ENCODE results near the gene CADPS2.

The CADPS2 gene

DNA sequence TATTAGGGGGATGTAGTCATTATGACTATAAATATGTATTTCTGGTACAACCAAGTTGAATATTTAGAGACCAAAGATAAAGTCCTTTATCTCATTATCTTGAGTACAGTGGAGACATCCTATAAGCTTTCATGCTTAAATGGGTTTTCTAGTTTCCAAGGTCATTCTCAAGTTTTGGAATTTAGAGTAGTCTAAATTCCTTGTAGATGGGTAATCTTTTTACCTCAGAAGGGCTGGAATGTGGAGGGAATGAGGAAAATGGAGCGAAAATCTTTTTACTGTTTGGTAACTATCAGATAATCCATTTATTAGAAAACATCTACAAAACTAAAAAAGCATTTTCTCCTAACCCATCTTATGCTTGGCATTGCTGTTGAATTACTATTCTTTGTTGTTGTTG lies 368.7 kb downstream of the CADPS2 start:
- ATAC-seq (replicated peaks) (no peak), DNase-seq (no peak)
- no peaks in the 10 kb centered on the region for H3K36me3 Mint-ChIP-seq (ENCODE audit: insufficient read depth)
- H3K27me3 Mint-ChIP-seq, result no peaks in the 10 kb centered on the region
- H3K4me3 Mint-ChIP-seq, result no peak overlapping the region
- peaks cover 0 to 5% of the 10 kb centered on the region in 2 donors for H3K9me3 Mint-ChIP-seq
- H3K27ac Mint-ChIP-seq, result no peak overlapping the region
- no peaks in the 10 kb centered on the region for H3K4me1 Mint-ChIP-seq (ENCODE audit: low read depth in 2 of 2)

DNA sequence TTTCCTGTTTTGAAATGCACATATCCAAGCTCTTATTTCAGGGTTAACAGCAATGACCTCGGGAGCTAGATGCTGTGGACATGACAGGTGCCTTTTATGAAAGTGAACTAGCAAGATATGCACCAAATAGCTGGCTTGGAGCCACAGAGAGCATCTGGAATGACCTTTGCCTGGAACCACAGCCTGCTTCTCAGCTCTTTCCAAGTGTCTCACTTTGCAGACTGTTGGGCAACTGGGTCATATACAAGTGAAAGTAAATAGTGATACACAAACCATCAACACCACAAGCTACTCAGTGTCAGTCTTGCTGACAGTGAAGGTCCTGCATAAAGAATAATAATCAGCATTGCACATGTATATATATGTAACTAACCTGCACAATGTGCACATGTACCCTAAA lies 370.9 kb downstream of the CADPS2 start:
- Mint-ChIP-seq H3K36me3 (ENCODE audit: insufficient read depth) (no peaks in the 10 kb centered on the region), H3K27me3 (no peaks in the 10 kb centered on the region), H3K4me3 (no peak overlapping the region), H3K9me3 (peaks cover 1 to 5% of the 10 kb centered on the region in 2 donors), H3K27ac (no peak overlapping the region), H3K4me1 (ENCODE audit: low read depth in 2 of 2) (no peaks in the 10 kb centered on the region)
- ATAC-seq (replicated peaks), result no peak
- DNase-seq, result no peak

DNA sequence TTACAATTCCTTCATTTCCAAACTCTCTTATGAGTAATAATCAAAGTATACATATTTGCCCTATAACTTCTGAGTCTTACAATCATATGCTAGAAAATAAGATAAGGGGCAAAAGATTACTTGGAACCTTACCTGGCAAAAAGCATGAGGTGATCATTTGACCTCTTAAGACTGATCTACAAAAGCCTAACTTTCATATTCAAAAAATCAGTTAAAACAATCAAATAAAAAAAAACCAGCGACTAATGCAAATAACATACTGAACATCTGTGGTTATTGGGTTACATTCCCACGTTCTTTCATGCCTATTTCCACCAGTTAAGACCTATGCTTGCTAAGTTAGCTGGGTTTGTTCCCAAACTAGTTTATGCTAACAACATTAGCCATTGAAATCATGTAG lies 375.0 kb downstream of the CADPS2 start:
- Mint-ChIP-seq H3K36me3 (ENCODE audit: insufficient read depth) (no peaks in the 10 kb centered on the region), H3K27me3 (no peaks in the 10 kb centered on the region)

DNA sequence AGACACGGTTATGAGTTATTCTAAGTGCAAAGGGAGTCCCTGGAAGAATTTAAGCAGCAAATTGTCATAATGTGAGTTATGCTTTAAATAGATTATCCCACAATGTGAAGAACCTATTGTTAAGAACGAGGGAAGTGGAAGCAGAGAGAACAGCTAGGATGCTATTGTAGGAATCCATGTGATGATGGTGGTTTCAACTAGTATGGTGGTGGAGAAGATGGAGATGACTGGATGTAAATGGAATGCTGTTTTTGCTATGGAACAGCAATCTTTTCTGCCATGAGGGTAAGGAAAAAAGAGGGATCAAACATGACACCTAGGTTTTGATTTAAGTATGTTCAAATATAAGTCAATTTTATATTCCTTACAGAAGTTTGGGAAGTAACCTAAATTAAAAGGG lies 378.7 kb downstream of the CADPS2 start:
- no peak for DNase-seq
- no peaks in the 10 kb centered on the region for H3K4me1 Mint-ChIP-seq (ENCODE audit: low read depth in 2 of 2)
- no peak for ATAC-seq (replicated peaks)
- H3K4me3 Mint-ChIP-seq, result no peak overlapping the region
- peaks cover 1 to 6% of the 10 kb centered on the region in 2 donors for H3K9me3 Mint-ChIP-seq
- H3K27me3 Mint-ChIP-seq, result no peaks in the 10 kb centered on the region
- no peaks in the 10 kb centered on the region for H3K36me3 Mint-ChIP-seq (ENCODE audit: insufficient read depth)
- H3K27ac Mint-ChIP-seq, result no peak overlapping the region

More for the DNA sequence above, 375.0 kb downstream of the CADPS2 start:
- Mint-ChIP-seq H3K9me3 (peaks cover 1 to 12% of the 10 kb centered on the region in 2 donors), H3K4me3 (no peak overlapping the region), H3K4me1 (ENCODE audit: low read depth in 2 of 2) (no peaks in the 10 kb centered on the region), H3K27ac (no peak overlapping the region)
- ATAC-seq (replicated peaks), result no peak
- DNase-seq, result no peak

DNA sequence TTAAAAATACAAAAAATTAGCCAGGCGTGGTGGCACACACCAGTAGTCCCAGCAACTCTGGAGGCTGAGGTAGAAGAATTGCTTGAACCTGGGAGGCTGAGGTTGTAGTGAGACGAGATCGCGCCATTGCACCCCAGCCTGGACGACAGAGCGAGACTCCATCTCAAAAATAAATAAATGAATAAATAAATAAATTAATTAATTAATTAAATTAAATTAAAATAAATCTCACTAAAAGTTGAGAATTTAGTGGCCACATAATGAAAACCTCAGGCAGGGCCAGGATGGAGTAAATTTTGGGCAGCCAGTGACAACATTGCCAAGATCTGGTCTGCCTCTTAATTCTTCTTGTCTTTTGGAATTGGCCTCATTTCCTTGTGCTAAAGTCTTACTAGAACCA lies 394.3 kb downstream of the CADPS2 start:
- H3K4me3 Mint-ChIP-seq, result no peak overlapping the region
- DNase-seq (no peak), ATAC-seq (replicated peaks) (no peak)
- peaks cover 2% of the 10 kb centered on the region for H3K36me3 Mint-ChIP-seq (ENCODE audit: insufficient read depth)
- no peak overlapping the region for H3K27ac Mint-ChIP-seq
- no peaks in the 10 kb centered on the region for H3K27me3 Mint-ChIP-seq
- no peaks in the 10 kb centered on the region for H3K4me1 Mint-ChIP-seq (ENCODE audit: low read depth in 2 of 2)
- H3K9me3 Mint-ChIP-seq, result peaks cover 0 to 9% of the 10 kb centered on the region in 2 donors

DNA sequence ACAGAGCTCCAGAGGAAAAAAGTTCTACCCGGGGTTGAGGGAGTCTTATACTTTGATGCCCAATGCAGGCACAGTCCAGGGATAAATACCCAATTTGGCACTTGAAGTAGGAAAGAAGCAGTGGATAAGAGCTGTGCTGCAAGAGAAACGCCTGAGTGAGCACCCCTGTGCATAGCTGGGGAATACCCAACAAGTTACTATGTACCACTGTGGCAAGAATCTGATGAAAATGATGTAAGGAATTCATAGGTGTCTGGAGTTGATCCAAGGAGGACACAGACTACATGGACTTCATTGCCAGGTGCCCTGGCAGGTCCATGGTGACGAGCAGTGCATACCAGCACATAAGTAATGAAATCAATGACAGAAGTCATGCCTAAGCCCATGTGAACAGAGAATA lies 398.0 kb downstream of the CADPS2 start:
- DNase-seq (no peak), ATAC-seq (replicated peaks) (no peak)
- H3K9me3 Mint-ChIP-seq, result peaks cover 7 to 9% of the 10 kb centered on the region in 2 donors
- H3K4me1 Mint-ChIP-seq (ENCODE audit: low read depth in 2 of 2), result no peaks in the 10 kb centered on the region
- no peaks in the 10 kb centered on the region for H3K36me3 Mint-ChIP-seq (ENCODE audit: insufficient read depth)
- no peak overlapping the region for H3K4me3 Mint-ChIP-seq
- H3K27me3 Mint-ChIP-seq, result no peaks in the 10 kb centered on the region
- H3K27ac Mint-ChIP-seq, result no peak overlapping the region

DNA sequence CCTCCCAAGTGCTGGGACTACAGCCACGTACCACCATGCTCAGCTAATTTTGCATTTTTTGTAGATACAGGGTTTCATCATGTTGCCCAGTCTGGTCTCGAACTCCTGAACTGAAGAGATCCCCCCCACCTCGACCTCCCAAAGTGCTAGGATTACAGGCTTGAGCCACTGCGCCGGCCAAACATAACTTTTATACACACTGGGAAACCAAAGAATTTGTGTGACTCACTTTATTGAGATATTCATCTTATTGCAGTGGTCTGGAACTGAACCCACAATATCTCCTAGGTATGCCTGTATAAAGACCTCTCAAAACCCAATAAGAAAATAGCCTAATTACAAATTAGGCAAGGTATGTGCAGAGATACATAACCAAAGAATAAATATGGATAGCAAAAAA lies 399.1 kb downstream of the CADPS2 start:
- Mint-ChIP-seq H3K36me3 (ENCODE audit: insufficient read depth) (no peaks in the 10 kb centered on the region), H3K4me1 (ENCODE audit: low read depth in 2 of 2) (no peaks in the 10 kb centered on the region), H3K9me3 (peaks cover 7 to 9% of the 10 kb centered on the region in 2 donors), H3K27me3 (no peaks in the 10 kb centered on the region), H3K4me3 (no peak overlapping the region), H3K27ac (no peak overlapping the region)
- DNase-seq (no peak), ATAC-seq (replicated peaks) (no peak)

DNA sequence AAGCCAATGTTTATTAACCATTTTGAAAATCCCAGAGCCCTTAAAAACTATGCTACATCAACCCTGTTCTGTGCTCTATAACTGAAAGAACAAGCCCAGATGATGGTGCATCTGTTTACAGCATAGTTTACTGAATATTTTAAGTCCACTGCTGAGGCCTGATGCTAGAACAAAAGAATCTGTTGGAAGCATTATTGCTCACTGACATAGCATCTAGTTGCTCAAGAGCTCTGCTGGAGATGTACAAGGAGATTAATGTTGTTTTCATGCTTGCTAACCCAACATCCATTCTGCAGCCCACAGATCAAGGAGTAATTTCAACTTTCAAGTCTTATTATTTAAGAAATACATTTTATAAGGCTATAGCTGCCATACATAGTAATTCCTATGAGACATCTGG lies 400.4 kb downstream of the CADPS2 start:
- peaks cover 7 to 9% of the 10 kb centered on the region in 2 donors for H3K9me3 Mint-ChIP-seq
- no peak for ATAC-seq (replicated peaks)
- H3K36me3 Mint-ChIP-seq (ENCODE audit: insufficient read depth), result no peaks in the 10 kb centered on the region
- no peaks in the 10 kb centered on the region for H3K4me1 Mint-ChIP-seq (ENCODE audit: low read depth in 2 of 2)
- H3K27ac Mint-ChIP-seq, result no peak overlapping the region
- no peak overlapping the region for H3K4me3 Mint-ChIP-seq
- H3K27me3 Mint-ChIP-seq, result no peaks in the 10 kb centered on the region
- DNase-seq, result no peak

DNA sequence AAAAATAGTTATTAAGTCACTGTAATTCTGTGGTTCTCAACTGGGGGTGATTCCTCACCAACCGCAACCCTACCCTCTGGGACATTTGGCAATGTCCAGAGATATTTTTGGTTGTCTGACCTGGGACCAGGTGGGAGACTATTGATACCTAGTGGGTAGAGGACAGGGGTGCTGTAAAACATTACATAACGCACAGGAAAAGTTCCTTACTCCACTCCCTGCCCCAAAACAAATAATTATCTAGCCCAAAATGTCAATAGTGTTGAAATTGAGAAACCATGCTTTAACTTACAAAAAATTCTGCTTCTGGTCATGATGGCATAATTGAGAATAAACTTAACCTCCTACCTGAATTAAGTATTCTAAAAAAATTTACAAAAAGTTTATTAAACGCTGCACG lies 404.0 kb downstream of the CADPS2 start:
- H3K4me1 Mint-ChIP-seq (ENCODE audit: low read depth in 2 of 2), result no peaks in the 10 kb centered on the region
- no peak overlapping the region for H3K4me3 Mint-ChIP-seq
- no peak for DNase-seq
- no peak for ATAC-seq (replicated peaks)
- H3K27me3 Mint-ChIP-seq, result no peaks in the 10 kb centered on the region
- H3K36me3 Mint-ChIP-seq (ENCODE audit: insufficient read depth), result no peaks in the 10 kb centered on the region
- peaks cover 3 to 7% of the 10 kb centered on the region in 2 donors for H3K9me3 Mint-ChIP-seq
- H3K27ac Mint-ChIP-seq, result no peak overlapping the region

DNA sequence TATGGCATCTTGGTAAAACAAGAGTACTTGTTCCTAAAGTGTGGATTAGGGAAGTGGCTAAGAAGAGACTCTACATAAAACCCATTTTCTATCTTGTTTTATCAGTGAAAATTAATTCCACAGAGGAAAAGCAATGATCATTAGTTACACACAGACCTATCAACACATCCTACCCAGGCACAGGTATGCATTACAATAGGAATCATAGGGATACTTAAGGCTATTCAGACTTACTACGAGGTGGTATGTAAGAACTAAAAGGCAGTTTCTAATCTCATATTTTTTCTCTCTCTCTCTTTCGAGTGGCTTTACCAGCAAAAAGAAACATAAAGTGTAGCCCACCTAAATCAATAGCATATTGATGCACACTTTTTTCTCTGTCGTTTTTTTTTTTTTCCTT lies 415.4 kb downstream of the CADPS2 start:
- Mint-ChIP-seq H3K4me3 (no peak overlapping the region), H3K9me3 (peaks cover 0 to 7% of the 10 kb centered on the region in 2 donors), H3K4me1 (ENCODE audit: low read depth in 2 of 2) (no peaks in the 10 kb centered on the region)

DNA sequence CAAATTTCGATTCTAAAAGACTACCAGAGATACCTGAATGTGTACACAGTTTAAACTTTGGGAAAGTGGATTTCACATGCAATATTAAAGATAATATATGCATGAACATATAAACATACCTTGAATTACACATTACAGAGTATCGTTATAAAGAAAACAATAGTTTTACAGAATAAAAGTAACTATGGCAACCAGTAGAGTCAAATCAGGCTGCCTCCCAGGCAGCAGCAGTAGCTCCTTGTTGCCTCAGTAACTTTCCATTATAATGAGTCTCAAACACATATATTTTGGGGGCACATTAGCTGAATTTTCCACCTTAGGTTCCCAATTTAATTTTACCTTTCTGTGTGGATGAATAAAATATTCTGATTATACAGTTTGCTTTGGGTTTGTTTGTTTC lies 417.3 kb downstream of the CADPS2 start:
- no peak overlapping the region for H3K27ac Mint-ChIP-seq
- H3K4me1 Mint-ChIP-seq (ENCODE audit: low read depth in 2 of 2), result no peaks in the 10 kb centered on the region
- H3K27me3 Mint-ChIP-seq, result no peaks in the 10 kb centered on the region
- H3K4me3 Mint-ChIP-seq, result no peak overlapping the region
- no peak for ATAC-seq (replicated peaks)
- H3K36me3 Mint-ChIP-seq (ENCODE audit: insufficient read depth), result no peaks in the 10 kb centered on the region
- DNase-seq, result no peak
- H3K9me3 Mint-ChIP-seq, result peaks cover 0 to 7% of the 10 kb centered on the region in 2 donors

More for the DNA sequence above, 415.4 kb downstream of the CADPS2 start:
- DNase-seq, result no peak
- Mint-ChIP-seq H3K27ac (no peak overlapping the region), H3K27me3 (no peaks in the 10 kb centered on the region), H3K36me3 (ENCODE audit: insufficient read depth) (no peaks in the 10 kb centered on the region)
- ATAC-seq (replicated peaks), result no peak

DNA sequence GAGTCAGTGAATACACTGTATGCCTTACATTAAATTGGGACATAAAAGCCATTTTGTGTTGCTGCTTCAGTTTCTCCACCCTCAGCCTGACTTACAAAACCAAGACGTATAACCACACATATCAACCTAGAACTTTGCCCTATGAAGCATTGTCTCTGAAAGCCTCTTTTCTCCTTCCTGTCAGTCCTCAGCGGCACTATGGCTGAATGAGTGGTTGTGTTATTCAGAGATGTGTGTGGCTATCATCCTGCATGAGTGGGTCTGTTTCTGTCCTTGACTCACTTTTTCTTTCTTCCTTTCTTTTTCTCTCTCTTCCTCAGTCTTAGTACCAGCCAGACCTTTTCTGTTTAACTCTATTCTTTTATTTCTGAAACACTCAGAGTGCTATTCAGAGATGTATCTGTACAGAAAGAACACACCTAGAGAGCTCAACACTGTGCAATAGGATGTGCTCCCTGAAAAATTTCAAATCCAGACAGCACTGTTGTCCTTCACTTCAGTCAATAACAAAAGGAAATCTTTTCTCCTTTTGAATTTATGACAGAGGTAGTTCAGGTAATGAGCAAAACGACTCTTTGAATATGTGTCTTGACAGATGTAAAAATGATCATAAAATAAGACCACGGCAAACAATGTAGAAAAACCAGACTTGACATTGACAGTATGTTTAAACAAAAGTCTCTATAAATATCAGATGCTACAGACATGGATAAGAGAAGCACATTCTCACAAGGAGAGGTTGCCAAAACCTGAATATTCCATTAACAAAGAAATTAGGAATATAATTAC lies 418.4 kb downstream of the CADPS2 start:
- Mint-ChIP-seq H3K4me3 (no peak overlapping the region), H3K9me3 (peaks cover under 1 to 7% of the 10 kb centered on the region in 2 donors), H3K4me1 (ENCODE audit: low read depth in 2 of 2) (no peaks in the 10 kb centered on the region), H3K36me3 (ENCODE audit: insufficient read depth) (no peaks in the 10 kb centered on the region), H3K27ac (no peak overlapping the region), H3K27me3 (no peaks in the 10 kb centered on the region)
- DNase-seq (no peak), ATAC-seq (replicated peaks) (no peak)

DNA sequence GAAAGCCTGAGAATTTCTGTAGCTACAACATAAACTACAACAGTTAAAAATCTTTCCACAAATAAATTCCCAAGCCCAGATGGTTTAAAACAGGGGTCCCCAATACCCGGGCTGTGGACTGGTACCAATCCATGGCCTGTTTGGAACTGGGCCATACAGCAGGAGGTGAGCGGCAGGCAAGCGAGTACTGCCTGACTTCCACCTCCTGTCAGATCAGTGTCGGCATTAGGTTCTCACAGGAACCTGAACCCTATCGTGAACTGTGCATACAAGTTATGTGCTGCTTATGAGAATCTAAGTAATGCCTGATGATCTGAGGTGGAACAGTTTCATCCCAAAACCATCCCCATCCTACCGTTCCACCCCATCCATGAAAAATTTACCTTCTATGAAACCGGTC lies 421.0 kb downstream of the CADPS2 start:
- Mint-ChIP-seq H3K4me3 (no peak overlapping the region), H3K4me1 (ENCODE audit: low read depth in 2 of 2) (no peaks in the 10 kb centered on the region), H3K9me3 (peaks cover 3 to 7% of the 10 kb centered on the region in 2 donors), H3K36me3 (ENCODE audit: insufficient read depth) (no peaks in the 10 kb centered on the region), H3K27me3 (no peaks in the 10 kb centered on the region), H3K27ac (no peak overlapping the region)
- DNase-seq (no peak), ATAC-seq (replicated peaks) (no peak)

DNA sequence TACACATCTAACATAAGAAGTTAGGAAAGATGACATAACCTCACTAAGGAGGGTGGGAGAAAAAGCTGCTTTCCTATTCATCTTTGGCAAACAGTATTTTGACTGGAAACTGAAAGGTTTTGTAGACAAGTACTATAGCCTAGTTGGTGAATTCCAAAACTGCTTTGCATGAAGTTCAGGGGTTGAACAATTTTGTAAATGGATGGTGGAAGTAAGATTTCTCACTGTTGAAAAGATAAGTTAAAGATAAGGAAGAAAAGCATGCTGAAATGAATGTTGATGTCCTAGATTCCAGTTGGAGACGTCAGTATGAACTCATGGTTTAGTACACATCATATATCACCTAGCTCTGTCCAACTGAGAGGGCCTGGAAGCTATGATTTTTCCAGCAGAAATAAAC lies 422.6 kb downstream of the CADPS2 start:
- H3K27me3 Mint-ChIP-seq, result no peaks in the 10 kb centered on the region
- H3K36me3 Mint-ChIP-seq (ENCODE audit: insufficient read depth), result no peaks in the 10 kb centered on the region
- H3K4me1 Mint-ChIP-seq (ENCODE audit: low read depth in 2 of 2), result no peaks in the 10 kb centered on the region
- H3K4me3 Mint-ChIP-seq, result no peak overlapping the region
- peaks cover 3 to 7% of the 10 kb centered on the region in 2 donors for H3K9me3 Mint-ChIP-seq
- H3K27ac Mint-ChIP-seq, result no peak overlapping the region
- DNase-seq, result no peak
- ATAC-seq (replicated peaks), result no peak
